22Rv1 (cell line): ENCODE results near the gene RASA3.

Experiments
- H3K27ac ChIP-seq: fragments of 450-650 bp; 2 replicates; pipeline ENCODE4 v1.5.1; 2017
- ZFX ChIP-seq: fragments of 450-650 bp; IDR thresholded peaks from 2 replicates; pipeline ENCODE4 v1.6.1; 2017; ENCODE audit warnings: antibody characterized with exemption, borderline replicate concordance
- TF ChIP-seq, protein P1 (sequence below): fragments of 450-650 bp; IDR thresholded peaks from 2 replicates; pipeline ENCODE4 v1.5.1; 2017; ENCODE audit warnings: mild to moderate bottlenecking

Gene RASA3

DNA sequence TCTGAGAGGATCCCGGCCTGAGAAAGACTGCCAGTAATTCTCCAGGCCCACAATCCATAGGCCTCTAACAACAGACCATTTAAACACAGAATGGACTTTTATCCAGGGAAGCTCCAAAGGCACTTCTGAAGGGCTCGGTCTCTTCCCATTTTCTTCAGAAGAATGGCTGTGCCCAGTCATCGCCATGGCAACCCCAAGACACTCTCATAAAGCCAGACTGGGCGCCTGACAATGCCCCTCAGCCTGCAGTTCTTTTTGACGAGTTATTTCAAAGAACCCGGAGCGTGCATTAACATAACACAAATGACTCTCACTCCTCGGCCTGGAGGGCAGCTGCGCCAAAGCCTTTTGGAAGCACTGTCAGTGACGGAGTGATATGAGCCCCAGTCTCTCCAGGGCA lies 61.0 kb downstream of the RASA3 start:
- TF ChIP-seq, protein P1, sequence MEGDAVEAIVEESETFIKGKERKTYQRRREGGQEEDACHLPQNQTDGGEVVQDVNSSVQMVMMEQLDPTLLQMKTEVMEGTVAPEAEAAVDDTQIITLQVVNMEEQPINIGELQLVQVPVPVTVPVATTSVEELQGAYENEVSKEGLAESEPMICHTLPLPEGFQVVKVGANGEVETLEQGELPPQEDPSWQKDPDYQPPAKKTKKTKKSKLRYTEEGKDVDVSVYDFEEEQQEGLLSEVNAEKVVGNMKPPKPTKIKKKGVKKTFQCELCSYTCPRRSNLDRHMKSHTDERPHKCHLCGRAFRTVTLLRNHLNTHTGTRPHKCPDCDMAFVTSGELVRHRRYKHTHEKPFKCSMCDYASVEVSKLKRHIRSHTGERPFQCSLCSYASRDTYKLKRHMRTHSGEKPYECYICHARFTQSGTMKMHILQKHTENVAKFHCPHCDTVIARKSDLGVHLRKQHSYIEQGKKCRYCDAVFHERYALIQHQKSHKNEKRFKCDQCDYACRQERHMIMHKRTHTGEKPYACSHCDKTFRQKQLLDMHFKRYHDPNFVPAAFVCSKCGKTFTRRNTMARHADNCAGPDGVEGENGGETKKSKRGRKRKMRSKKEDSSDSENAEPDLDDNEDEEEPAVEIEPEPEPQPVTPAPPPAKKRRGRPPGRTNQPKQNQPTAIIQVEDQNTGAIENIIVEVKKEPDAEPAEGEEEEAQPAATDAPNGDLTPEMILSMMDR: no peak
- no peak for TF ChIP-seq ZFX
- H3K27ac ChIP-seq: no peak overlapping the region

DNA sequence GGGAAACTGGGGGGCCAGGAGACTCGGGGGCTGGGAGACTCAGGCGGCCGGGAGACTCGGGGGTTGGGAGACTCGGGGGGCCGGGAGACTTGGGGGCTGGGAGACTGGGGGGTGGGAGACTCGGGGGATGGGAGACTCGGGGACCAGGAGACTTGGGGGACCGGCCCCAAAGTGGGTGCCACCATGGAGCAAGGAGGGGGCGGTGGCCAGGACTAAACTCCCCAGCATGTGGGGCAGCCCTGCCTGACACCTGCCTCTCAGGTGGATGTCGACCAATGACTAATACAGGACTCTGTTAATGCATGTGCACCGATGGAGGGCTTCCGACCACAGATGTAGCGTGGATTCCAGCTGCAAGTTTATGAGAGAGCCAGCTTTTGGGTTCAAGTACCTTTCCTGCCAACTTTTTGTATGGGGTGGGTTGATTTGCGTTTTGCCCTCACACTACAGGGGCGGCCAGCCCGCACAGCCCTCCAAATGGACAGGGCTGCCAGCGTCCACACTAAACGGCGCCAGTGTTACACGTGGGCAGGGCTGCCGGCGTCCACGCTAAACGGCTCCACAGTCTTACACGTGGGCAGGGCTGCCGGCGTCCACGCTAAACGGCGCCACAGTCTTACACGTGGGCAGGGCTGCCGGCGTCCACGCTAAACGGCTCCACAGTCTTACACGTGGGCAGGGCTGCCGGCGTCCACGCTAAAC lies 62.2 kb downstream of the RASA3 start:
- no peak overlapping the region for H3K27ac ChIP-seq
- TF ChIP-seq, protein P1: no peak
- no peak for TF ChIP-seq ZFX

DNA sequence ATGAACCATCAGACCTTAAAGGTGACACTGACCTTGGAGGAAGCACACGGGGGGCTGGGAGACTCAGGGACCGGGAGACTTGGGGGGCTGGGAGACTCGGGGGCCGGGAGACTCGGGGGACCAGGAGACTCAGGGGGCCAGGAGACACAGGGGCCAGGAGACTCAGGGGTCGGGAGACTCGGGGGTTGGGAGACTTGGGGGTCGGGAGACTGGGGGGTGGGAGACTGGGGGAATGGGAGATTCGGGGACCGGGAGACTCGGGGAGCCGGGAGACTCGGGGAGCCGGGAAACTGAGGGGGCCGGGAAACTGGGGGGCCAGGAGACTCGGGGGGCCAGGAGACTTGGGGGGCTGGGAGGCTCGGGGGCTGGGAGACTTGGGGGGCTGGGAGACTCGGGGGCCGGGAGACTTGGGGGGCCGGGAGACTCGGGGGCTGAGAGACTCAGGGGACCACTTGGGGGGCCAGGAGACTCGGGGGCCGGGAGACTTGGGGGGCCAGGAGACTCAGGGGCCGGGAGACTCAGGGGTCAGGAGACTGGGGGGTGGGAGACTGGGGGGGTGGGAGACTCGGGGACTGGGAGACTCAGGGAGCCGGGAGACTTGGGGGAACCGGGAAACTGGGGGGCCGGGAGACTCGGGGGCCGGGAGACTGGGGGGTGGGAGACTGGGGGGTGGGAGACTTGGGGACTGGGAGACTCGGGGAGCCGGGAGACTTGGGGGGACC lies 62.9 kb downstream of the RASA3 start:
- H3K27ac ChIP-seq: no peak overlapping the region
- TF ChIP-seq, protein P1: no peak
- no peak for TF ChIP-seq ZFX

DNA sequence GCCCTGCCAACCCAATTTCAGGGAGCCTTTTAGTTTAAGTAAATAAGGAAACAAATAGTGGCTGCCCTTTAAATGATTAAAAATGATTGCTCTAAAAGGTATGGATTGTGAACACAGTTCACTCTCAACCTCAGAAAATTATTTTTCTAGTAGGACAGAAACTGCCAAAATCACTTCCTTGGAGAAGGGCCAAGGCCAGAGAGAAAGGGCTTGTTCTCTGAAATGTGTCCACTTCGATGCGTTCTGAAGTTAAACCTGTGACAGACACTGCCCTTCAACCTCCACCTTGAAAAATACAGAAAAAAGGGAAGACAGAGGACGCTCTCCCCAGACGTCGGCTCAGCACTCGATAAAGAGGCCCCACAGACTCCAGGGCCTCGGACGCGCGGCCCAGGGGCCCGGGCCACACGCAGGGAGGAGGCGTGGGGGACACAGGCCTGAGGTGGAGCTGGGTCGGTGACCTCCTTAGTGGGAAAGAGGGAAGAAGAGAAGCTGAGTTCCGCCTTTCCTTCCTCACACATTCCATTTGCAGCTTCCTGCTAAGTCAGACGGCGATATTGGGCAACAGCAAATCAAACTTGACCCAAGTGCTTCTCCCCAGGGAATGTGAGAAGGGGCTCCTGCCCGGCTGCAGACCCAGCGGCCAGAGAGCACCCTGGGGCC lies 63.6 kb downstream of the RASA3 start:
- no peak for TF ChIP-seq ZFX
- TF ChIP-seq, protein P1: no peak
- no peak overlapping the region for H3K27ac ChIP-seq

DNA sequence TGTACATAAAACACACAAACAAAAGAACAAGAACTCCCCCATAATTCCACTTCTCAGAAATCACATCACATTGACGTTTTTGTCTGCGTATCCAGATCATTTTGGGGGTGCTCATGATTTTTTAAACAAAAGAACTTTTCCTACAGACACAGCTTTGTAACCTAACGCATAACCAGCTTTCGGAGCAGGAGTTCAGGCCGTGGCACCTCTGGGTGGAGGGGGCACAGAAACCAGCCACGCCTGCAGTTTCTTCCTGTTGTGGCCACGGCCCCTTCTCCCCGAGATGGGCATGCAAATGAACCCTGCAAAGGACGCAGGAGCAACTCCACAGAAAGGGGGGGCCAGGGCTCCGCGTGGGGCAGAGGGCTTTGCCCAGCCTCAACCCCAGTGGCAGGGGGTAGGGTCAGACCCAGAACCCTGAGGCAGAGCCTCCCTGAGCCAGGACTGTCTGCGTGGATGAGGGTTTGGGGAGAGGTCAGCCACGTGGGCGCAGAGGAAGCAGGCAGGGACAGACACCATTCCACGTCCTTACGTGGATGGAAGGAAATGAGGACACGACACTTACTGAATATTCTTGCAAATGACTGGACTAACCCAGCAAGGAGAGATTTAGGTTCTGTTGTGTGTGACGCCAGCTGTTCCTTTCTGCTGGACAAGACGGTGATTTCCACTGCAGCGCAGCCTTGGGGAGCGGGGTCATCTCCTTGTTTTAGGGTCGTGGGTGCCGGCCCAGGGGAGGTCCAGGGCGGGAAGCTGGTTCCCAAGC lies 64.4 kb downstream of the RASA3 start:
- no peak overlapping the region for H3K27ac ChIP-seq

DNA sequence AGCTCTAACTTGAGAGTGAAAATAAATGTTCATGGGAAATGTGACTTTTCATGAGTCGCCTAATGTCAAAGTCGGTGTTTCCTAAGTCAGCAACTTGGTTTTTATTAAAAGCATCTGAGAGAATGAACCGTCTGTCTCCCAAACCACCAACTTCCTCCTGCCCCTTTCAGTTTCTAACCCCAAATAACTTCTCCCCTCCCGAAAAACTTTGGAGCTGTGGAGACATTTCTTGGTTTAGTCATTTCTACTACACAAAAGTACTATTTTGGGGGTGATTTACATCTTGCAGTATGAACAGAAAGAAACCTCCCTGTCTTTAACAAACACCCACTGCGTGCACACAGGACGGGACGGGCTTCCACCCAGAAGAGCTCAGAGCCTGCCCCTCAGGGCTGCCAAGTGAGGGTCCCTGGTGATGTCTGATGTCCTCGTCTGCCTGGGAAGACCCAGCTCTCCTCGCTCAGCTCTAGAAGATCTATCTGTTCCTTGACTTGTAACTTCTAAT lies 65.0 kb downstream of the RASA3 start:
- TF ChIP-seq, protein P1: no peak
- TF ChIP-seq ZFX: no peak
- H3K27ac ChIP-seq: no peak overlapping the region

More for the DNA sequence above, 64.4 kb downstream of the RASA3 start:
- TF ChIP-seq, protein P1: no peak
- TF ChIP-seq ZFX: no peak
